A549 treated with ZK216348 at 1 μM for 4 hours (cell line): ENCODE results near the gene EMCN. TPM values are rescaled to one million over a fixed set of nuclear protein-coding genes. Genes with fewer than 3 reads are reported as not detected.

Experiments used
- total RNA-seq: library from RNA; stranded (reverse); fragments of 200-300 nt; extraction: Qiagen RNA extraction; gene quantifications from 5 replicates; pipeline ENCODE4 v1.2.3, GENCODE V29; 2022; ENCODE audit warnings: low read depth

EMCN gene, protein sequence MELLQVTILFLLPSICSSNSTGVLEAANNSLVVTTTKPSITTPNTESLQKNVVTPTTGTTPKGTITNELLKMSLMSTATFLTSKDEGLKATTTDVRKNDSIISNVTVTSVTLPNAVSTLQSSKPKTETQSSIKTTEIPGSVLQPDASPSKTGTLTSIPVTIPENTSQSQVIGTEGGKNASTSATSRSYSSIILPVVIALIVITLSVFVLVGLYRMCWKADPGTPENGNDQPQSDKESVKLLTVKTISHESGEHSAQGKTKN
- not detected in 5 replicates for total RNA-seq

DNA sequence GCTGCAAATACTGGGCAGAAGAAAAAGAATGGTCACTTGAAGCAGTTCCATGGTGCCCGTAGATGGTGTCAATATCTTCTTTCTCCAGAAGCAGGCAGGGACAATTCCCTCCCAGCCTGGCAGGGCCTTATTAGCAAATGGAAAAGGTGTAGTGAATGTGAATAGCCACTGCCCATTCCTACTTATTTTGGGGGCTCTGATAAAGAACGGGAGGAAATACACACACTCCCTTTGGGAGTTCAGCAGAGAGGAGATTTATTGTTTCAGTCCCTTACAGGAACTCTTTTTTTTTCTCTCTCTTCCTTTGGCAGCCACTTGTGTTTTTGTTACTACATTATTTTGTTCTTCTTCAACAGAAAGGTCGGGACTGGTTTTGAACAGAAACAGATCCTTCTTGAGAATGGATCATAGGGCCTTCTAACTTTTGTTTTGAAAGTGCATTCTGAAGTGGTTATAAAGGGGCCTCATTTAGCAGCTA, at the start of gene EMCN:
Gene EMCN, minus strand, starts transcription at position 159 of the 478 bp plus-strand sequence. Its CDS starts 108 bp downstream, at position 51.

